Choroid plexus epithelial cell (primary cell): ENCODE measurements around the gene CST2.
"Not testable (repeated sequence)": the region's sequence is repeated elsewhere in the genome, so short reads cannot be mapped to it uniquely, and the experiment has no call there.

Experiments used
- DNase-seq: peaks from one replicate; pipeline ENCODE4 v3.0.0-alpha.2; 2010; ENCODE audit warnings: low read depth
- H3K4me3 ChIP-seq: 2 replicates; pipeline ENCODE4 v1.5.1; 2011; ENCODE audit warnings: low read depth, mild to moderate bottlenecking, control low read depth, low read length, moderate library complexity
- CTCF ChIP-seq: conservative IDR thresholded peaks from 2 replicates; pipeline ENCODE4 v1.5.1; 2011; ENCODE audit warnings: low read depth, mild to moderate bottlenecking, control low read depth, inconsistent platforms, low read length, moderate library complexity

Gene CST2

GRCh38 chr20:23841693-23842092, 15.2 kb upstream of the CST2 start:
- no peak for DNase-seq
- TF ChIP-seq CTCF: no peak
- H3K4me3 ChIP-seq: no peak overlapping the region

- DNase-seq: no peak
- no peak for TF ChIP-seq CTCF
Measured at GRCh38 chr20:23835716-23836115, 9.2 kb upstream of the CST2 start.

GRCh38 chr20:23832775-23833513, 6.4 kb upstream of the CST2 start:
- DNase-seq: peak; percentile 19
- no peak for TF ChIP-seq CTCF
- no peak overlapping the region for H3K4me3 ChIP-seq

More at GRCh38 chr20:23835716-23836115, 9.2 kb upstream of the CST2 start:
- no peak overlapping the region for H3K4me3 ChIP-seq

GRCh38 chr20:23831961-23832360, 5.4 kb upstream of the CST2 start:
- peak; percentile 71 for DNase-seq
- not testable (repeated sequence) for H3K4me3 ChIP-seq

- no peak for TF ChIP-seq CTCF
- H3K4me3 ChIP-seq: no peak overlapping the region
- peak; percentile 5 for DNase-seq
Measured at GRCh38 chr20:23823621-23824324, 2.8 kb downstream of the CST2 start.

- DNase-seq: no peak
- H3K4me3 ChIP-seq: no peak overlapping the region
- TF ChIP-seq CTCF: no peak
Measured at GRCh38 chr20:23823111-23823510, 3.4 kb downstream of the CST2 start.

- no peak overlapping the region for H3K4me3 ChIP-seq
- no peak for TF ChIP-seq CTCF
- peak; percentile 62 for DNase-seq
Measured at GRCh38 chr20:23820493-23820892, 6.0 kb downstream of the CST2 start.

- H3K4me3 ChIP-seq, DNase-seq: not testable (repeated sequence)
Measured at GRCh38 chr20:23811559-23811958, 15.0 kb downstream of the CST2 start.

GRCh38 chr20:23810349-23810748, 16.2 kb downstream of the CST2 start:
- not testable (repeated sequence) for H3K4me3 ChIP-seq, DNase-seq
